Stimulated activated CD8-positive, alpha-beta memory T cell treated with anti-CD3 and anti-CD28 coated beads, Interleukin-15, amount 100 ng/mL, for 1 hour (primary cell): Measurements from ENCODE around the gene JAG2.

Source experiments
- DNase-seq: peaks from one replicate; pipeline ENCODE4 v3.0.0-alpha.2; 2020; ENCODE audit warnings: low read depth

Gene JAG2

DNA sequence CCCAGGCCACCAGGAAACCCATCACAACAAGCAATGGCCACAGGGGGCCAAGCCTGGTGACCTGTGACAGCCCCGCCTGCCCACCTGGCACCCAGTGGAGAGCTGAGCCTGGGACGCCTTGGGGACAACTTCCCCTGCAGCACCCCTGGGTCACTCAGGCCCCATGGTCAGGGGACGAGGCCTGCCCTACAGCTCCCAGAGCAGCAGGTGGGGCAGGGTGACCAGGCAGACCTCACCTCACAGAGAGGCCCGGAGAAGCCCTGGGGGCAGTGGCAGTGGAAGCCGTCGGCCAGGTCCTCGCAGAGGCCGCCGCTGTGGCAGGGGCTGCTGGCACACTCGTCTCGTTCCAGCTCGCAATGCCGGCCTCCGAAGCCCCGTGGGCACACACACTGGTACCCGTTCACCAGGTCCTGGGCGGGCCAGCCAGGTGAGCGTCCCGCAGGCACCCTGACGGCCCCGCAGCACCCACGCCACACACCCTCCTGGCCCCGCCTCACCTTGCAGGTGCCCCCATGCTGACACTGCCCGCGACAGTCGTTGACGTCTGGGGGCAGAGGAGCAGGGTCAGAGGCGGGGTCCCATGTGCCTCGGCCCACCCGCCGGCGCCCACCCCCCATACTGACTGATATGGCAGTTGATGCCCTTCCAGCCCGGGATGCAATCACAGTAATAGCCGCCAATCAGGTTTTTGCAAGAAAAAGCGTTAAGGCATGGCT is 18.1 kb downstream of the JAG2 start:
- DNase-seq, result no peak

DNA sequence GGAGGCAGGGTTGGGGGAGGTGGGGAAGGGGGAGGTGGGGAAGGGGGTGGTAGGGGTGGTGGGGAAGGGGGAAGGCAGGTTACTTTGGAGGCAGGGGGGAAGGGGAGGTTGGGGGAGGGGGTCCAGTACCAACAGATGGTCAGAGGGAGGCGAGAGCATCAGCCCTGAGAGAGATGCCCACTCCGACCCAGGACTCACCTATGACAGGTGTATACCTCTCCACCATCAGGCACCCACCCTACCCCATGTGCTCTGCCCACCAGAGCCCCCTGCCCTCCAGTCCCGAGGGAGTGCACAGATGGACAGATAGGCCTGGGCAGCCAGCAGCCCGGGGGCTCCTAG is 18.6 kb downstream of the JAG2 start:
- no peak for DNase-seq

DNA sequence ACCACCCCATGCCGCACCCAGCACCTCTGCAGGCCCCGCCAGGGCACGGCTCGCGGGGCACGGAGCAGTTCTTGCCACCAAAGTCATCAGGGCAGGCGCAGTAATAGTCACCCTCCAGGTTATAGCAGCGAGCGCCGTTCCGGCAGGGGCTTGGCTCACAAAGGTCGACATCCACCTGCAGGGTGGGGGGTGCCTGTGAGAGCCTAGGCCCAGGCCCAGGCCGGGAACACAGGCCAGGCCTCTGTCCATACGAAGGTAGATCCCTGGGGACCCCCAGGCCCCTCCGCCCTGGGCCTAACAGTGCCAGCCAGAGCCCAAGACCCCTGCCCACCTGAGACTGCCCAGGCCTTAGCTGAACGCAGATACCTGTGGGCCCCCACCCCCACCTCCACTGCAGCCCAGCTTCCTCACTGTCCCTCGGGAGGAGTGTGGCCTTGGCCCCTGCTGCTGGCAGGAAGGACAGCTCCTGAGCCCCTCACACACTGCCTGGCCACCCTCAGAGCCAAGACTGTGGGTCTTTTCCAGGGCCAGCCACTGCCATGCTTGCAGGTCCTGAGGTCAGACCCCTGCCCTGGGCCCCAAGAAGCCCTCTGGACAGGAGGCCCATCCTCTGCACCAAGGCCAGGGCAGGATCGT is 19.3 kb downstream of the JAG2 start:
- no peak for DNase-seq

DNA sequence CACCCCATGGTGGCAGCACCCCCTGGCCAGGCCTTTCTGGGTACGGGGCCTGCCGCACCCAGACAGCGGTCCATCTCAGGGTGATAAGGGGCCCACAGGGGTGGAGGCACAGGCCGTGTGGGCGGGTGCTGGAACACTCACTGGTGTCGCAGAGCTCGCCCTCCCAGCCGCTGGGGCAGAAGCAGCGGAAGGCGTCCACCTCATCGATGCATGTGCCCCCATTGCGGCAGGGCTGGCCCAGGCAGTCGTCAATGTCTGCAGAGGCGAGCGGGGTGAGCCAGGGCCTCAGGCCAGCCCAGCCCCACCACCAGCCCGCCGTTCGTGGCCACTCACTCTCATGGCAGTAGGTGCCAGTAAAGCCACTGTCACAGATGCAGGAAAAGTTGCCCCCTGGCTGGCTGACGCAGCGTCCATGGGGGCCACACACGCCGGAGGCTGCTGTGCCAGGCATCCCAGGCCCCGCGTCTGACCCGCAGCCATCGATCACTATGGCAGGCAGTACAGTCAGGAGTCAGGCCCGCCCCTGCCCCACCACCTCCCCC is 19.9 kb downstream of the JAG2 start:
- DNase-seq, result no peak

GRCh38 chr14:105147671-105148603 is 20.6 kb downstream of the JAG2 start:
- no peak for DNase-seq

DNA sequence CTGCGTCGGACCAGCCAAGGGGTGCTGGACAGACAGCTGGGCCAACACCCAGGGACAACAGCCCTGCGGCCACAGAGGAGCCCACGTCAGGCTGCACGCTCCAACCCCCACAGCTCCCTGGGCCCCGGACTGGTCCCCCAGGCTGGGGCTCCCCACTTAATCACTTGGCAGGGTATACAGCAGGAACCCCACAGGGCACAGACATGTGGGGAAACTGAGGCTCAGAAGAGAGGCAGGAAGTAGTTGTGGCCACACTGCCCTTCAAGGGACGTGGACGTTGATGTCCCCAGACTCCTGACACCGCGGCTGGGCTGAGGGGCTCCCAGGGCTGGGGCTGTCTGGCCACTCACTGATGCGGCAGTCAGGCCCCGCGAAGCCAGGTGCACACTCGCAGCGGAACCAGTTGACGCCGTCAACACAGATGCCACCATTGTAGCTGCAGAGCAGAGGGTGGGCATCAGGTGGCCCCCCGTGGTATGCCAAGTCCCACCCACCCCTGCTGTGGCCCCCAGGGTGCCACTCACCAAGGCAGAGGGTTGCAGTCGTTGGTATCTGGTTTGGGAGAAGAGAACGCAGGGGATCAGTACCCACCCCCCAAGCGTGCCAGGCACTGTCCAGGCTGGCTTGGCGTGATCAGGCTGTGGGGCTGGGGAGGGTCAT is 21.5 kb downstream of the JAG2 start:
- no peak for DNase-seq

DNA sequence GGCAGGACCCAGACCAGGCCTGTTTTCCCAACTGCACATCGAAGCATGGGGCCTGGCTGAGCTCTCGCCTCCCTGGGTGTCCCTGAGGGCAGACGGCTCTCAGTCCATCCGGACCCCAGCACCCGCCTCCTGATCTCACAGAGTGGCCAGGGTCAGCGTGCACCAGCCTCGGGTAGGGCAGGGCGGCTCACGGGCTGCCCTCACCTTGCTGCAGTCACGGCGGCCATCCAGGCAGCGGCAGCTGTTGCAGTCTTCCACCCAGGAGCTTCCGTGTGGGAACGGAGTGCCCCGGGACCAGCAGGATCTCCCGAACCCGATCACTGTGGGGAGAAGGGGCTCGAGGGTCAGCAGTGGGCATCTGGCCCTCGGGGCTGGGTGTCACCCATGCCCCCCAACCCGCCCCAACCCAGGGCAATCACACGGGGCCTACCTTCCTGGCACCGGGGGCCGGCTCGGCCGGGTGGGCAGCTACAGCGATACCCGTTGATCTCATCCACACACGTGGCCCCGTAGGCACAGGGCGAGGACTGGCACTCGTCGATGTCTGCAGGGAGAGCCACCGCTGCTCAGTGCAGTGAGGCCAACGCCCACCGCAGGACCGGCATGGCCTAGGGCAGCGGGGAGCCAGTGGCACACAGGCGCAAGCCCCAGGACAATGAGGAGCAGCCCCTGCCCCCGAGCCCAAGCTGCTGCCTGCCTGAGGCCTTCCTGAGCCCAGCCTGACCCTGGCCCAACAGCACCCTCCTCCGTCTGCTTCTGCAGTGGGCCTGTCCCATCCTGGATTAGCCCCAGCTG is 22.2 kb downstream of the JAG2 start:
- no peak for DNase-seq

- no peak for DNase-seq
These were observed 23.0 kb downstream of the JAG2 start for GRCh38 chr14:105145381-105146180.

DNA sequence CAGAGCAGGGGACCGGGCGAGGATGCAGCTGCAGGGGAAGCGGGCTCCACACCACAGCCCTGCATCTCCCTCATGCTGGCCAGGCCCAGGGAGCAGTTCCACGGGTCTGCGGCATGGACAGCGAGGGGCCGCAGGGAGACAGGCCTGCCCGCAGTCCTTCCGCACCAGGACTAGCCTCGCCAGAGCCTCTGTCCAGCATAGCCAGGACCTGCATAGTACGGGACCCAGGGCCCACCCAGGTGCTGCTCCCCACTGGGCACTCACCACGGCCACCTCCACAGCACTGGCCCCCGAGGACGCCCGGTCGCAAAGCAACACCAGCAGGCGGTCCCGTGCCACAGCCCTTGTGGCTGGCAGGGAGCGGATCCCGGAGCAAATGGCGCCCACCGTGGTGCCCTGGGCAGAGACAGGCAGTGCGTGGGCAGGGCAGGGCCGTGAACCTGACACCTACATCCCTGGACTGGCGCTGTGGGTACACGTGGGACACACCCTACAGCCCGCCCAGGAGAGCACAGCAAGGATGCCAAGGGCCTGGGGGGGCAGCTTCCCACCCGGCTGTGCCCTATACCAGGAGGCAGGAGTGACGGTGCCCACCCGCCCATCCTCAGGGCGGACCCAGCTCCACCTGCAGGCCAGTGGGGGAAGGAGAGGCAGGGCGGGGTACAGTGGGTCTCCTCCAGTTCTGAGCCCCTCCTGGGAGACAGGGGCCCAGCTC is 23.8 kb downstream of the JAG2 start:
- no peak for DNase-seq

GRCh38 chr14:105144026-105144665 is 24.4 kb downstream of the JAG2 start:
- DNase-seq, result no peak

DNA sequence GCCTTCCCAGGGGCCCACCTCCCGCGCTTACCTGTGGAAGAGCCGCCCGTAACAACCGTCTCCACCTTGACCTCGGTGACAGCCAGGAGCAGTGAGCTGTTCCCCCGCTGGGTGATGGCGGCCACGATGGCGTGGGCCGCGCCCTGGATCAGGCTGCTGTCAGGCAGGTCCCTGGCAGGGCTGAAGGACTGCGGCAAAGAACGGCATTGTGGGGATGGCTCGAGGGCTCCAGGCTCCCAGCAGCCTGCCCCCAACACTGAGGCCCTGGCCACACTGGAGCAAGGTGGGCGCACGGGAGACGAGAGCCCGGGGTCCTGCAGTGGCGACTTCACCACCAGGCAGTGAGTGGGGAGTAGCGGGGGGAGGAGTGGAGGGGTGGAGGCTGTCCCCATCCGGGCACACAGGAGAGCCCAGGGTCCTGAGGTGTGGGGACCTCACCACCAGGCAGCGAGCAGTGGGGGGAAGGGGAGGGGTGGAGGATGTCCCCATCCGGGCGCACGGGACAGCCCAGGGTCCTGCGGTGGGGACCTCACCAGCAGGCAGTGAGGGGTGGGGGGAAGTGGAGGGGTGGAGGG is 25.0 kb downstream of the JAG2 start:
- DNase-seq, result no peak

- DNase-seq, result no peak
These were observed 25.7 kb downstream of the JAG2 start for GRCh38 chr14:105142651-105143450.

- no peak for DNase-seq
These were observed 26.9 kb downstream of the JAG2 start for GRCh38 chr14:105141486-105142281.

GRCh38 chr14:105141026-105141425 is 27.6 kb downstream of the JAG2 start:
- no peak for DNase-seq

- DNase-seq, result no peak
These were observed 28.0 kb downstream of the JAG2 start for GRCh38 chr14:105140581-105140980.

DNA sequence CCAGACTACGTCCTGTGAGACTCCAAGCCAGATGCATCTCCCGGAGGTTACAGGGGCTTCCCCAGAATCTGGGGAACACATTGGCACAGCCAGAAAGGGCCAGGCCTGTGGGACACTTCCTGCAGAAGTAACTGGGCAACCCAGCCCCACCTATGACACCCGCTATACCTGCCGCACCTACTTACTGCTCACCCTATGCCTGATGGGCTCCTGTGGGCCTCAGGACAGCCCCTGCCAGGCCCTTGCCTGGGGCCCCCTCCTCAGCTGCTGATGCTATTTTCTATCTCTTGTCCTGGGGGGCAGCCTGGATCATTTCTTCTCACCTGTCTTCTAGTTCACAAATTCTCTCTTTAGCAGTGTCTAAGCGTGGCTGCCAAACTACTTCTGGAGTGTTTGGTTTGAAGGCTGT is 28.7 kb downstream of the JAG2 start:
- no peak for DNase-seq

GRCh38 chr14:105139212-105139825 is 29.3 kb downstream of the JAG2 start:
- no peak for DNase-seq
